ENCODE data around the gene XBP1.

The XBP1 gene

GRCh38 chr22:28774378-28774777, 26.0 kb downstream of the XBP1 start:
- DNase-seq: no peak
- no peak overlapping the region for H3K23ac ChIP-seq (ENCODE audit: low read length in 2 of 2)
- H2AK5ac ChIP-seq (ENCODE audit: low read length, severe bottlenecking): peak overlapping the region; percentile 10
- H2BK5ac ChIP-seq (ENCODE audit: low read depth, low read length, poor library complexity, severe bottlenecking): no peak overlapping the region
- no peak overlapping the region for H3K4me2 ChIP-seq (ENCODE audit: low read length, poor library complexity, severe bottlenecking)
- peaks cover 6% of the 10 kb centered on the region for H3K4me1 ChIP-seq (ENCODE audit: control insufficient read depth, insufficient read depth, low read depth, low read length)
- no peak overlapping the region for H3K18ac ChIP-seq (ENCODE audit: low read depth in 1 of 2, low read length in 2 of 2)
- H2BK12ac ChIP-seq (ENCODE audit: low read length in 2 of 2): no peak overlapping the region
- no peaks in the 10 kb centered on the region for H3K27me3 ChIP-seq (ENCODE audit: control insufficient read depth in 1 of 2, insufficient read depth in 1 of 2, low read length in 2 of 2)
- H3K36me3 ChIP-seq (ENCODE audit: control insufficient read depth in 1 of 2, insufficient read depth in 2 of 2, low read depth in 1 of 2, low read length in 2 of 2): peaks cover 23 to 37% of the 10 kb centered on the region in 2 experiments
- peak overlapping the region; percentile 98 for H3K9ac ChIP-seq (ENCODE audit: low read length)
- H4K91ac ChIP-seq (ENCODE audit: low read length): no peak overlapping the region
- H2BK15ac ChIP-seq (ENCODE audit: low read depth, poor library complexity, severe bottlenecking): no peak overlapping the region
- 100% methylated on average over 1 of the region's 1 CpG for WGBS
- peaks cover 11% of the 10 kb centered on the region for H3K79me1 ChIP-seq (replicated peaks; ENCODE audit: low read length, poor library complexity, severe bottlenecking)
- no peak overlapping the region for H3K4ac ChIP-seq (ENCODE audit: low read depth in 1 of 2, low read length in 2 of 2)
- no peak overlapping the region for H4K8ac ChIP-seq (ENCODE audit: low read length)
- H3K27ac ChIP-seq (ENCODE audit: low read length, poor library complexity, severe bottlenecking): no peak overlapping the region
- H3K9me3 ChIP-seq (ENCODE audit: control insufficient read depth, low read length): no peaks in the 10 kb centered on the region
- peak overlapping the region in 1 of 2 experiments; percentile 95 for H3K4me3 ChIP-seq (ENCODE audit: insufficient read depth in 1 of 2, low read depth in 1 of 2, low read length in 2 of 2)
- H2AFZ ChIP-seq (ENCODE audit: low read depth, low read length): no peak overlapping the region
- no peak overlapping the region for H2BK120ac ChIP-seq (ENCODE audit: low read depth, low read length)
- no peak overlapping the region for H3K14ac ChIP-seq (ENCODE audit: low read length in 2 of 2)

GRCh38 chr22:28773461-28773867, 26.9 kb downstream of the XBP1 start:
- Histone ChIP-seq H3K4ac (ENCODE audit: low read depth in 1 of 2, low read length in 2 of 2) (no peak overlapping the region), H2AK5ac (ENCODE audit: low read length, severe bottlenecking) (no peak overlapping the region), H3K4me1 (ENCODE audit: control insufficient read depth, insufficient read depth, low read depth, low read length) (peaks cover 6% of the 10 kb centered on the region), H2AFZ (ENCODE audit: low read depth, low read length) (no peak overlapping the region), H2BK15ac (ENCODE audit: low read depth, poor library complexity, severe bottlenecking) (no peak overlapping the region), H3K36me3 (ENCODE audit: control insufficient read depth in 1 of 2, insufficient read depth in 2 of 2, low read depth in 1 of 2, low read length in 2 of 2) (peaks cover 23 to 37% of the 10 kb centered on the region in 2 experiments), H2BK120ac (ENCODE audit: low read depth, low read length) (no peak overlapping the region), H3K4me2 (ENCODE audit: low read length, poor library complexity, severe bottlenecking) (peak overlapping the region; percentile 81), H2BK5ac (ENCODE audit: low read depth, low read length, poor library complexity, severe bottlenecking) (no peak overlapping the region), H3K79me1 (replicated peaks; ENCODE audit: low read length, poor library complexity, severe bottlenecking) (peaks cover 11% of the 10 kb centered on the region), H2BK12ac (ENCODE audit: low read length in 2 of 2) (no peak overlapping the region), H3K14ac (ENCODE audit: low read length in 2 of 2) (peak overlapping the region in 1 of 2 experiments; percentile 65), H3K27ac (ENCODE audit: low read length, poor library complexity, severe bottlenecking) (peak overlapping the region; percentile 97), H3K18ac (ENCODE audit: low read depth in 1 of 2, low read length in 2 of 2) (peak overlapping the region; percentile 57 to 70), H3K9ac (ENCODE audit: low read length) (peak overlapping the region; percentile 98), H4K8ac (ENCODE audit: low read length) (no peak overlapping the region), H3K23ac (ENCODE audit: low read length in 2 of 2) (no peak overlapping the region), H3K27me3 (ENCODE audit: control insufficient read depth in 1 of 2, insufficient read depth in 1 of 2, low read length in 2 of 2) (no peaks in the 10 kb centered on the region), H3K4me3 (ENCODE audit: insufficient read depth in 1 of 2, low read depth in 1 of 2, low read length in 2 of 2) (peak overlapping the region; percentile 90 to 95), H3K9me3 (ENCODE audit: control insufficient read depth, low read length) (no peaks in the 10 kb centered on the region), H4K91ac (ENCODE audit: low read length) (no peak overlapping the region)
- DNase-seq: peak; percentile 84
- under 1% methylated on average over 10 of the region's 10 CpGs for WGBS

- Histone ChIP-seq H3K9me3 (ENCODE audit: control insufficient read depth, low read length) (no peaks in the 10 kb centered on the region), H3K27ac (ENCODE audit: low read length, poor library complexity, severe bottlenecking) (peak within 1 kb of the TSS; percentile 97), H3K27me3 (ENCODE audit: control insufficient read depth in 1 of 2, insufficient read depth in 1 of 2, low read length in 2 of 2) (no peaks in the 10 kb centered on the region), H2BK120ac (ENCODE audit: low read depth, low read length) (peak within 1 kb of the TSS; percentile 79), H2BK15ac (ENCODE audit: low read depth, poor library complexity, severe bottlenecking) (peak within 1 kb of the TSS; percentile 23), H3K14ac (ENCODE audit: low read length in 2 of 2) (peak within 1 kb of the TSS; percentile 57 to 93), H3K36me3 (ENCODE audit: control insufficient read depth in 1 of 2, insufficient read depth in 2 of 2, low read depth in 1 of 2, low read length in 2 of 2) (peaks cover 21 to 34% of the 10 kb centered on the region in 2 experiments), H3K4me3 (ENCODE audit: insufficient read depth in 1 of 2, low read depth in 1 of 2, low read length in 2 of 2) (peak within 1 kb of the TSS; percentile 90 to 95), H4K91ac (ENCODE audit: low read length) (peak within 1 kb of the TSS; percentile 90), H2AFZ (ENCODE audit: low read depth, low read length) (peak within 1 kb of the TSS; percentile 76), H3K9ac (ENCODE audit: low read length) (peak within 1 kb of the TSS; percentile 98), H2AK5ac (ENCODE audit: low read length, severe bottlenecking) (no peak within 1 kb of the TSS), H2BK12ac (ENCODE audit: low read length in 2 of 2) (peak within 1 kb of the TSS in 1 of 2 experiments; percentile 42), H2BK5ac (ENCODE audit: low read depth, low read length, poor library complexity, severe bottlenecking) (peak within 1 kb of the TSS; percentile 89), H3K23ac (ENCODE audit: low read length in 2 of 2) (no peak within 1 kb of the TSS), H3K4me2 (ENCODE audit: low read length, poor library complexity, severe bottlenecking) (peak within 1 kb of the TSS; percentile 81), H4K8ac (ENCODE audit: low read length) (peak within 1 kb of the TSS; percentile 95), H3K79me1 (replicated peaks; ENCODE audit: low read length, poor library complexity, severe bottlenecking) (peaks cover 6% of the 10 kb centered on the region), H3K18ac (ENCODE audit: low read depth in 1 of 2, low read length in 2 of 2) (peak within 1 kb of the TSS; percentile 91 to 93), H3K4ac (ENCODE audit: low read depth in 1 of 2, low read length in 2 of 2) (peak within 1 kb of the TSS; percentile 64 to 91), H3K4me1 (ENCODE audit: control insufficient read depth, insufficient read depth, low read depth, low read length) (peaks cover 4% of the 10 kb centered on the region)
- WGBS: under 1% methylated on average over 63 of the region's 92 CpGs
- DNase-seq: peak; percentile 95
Observed at GRCh38 chr22:28772633-28773460, 27.5 kb downstream of the XBP1 start, which contains the start of gene CCDC117. Gene CCDC117, plus strand, starts transcription at chr22:28772695. Its CDS starts 155 bp downstream, at chr22:28772850.

- no peak overlapping the region for H2BK15ac ChIP-seq (ENCODE audit: low read depth, poor library complexity, severe bottlenecking)
- H4K8ac ChIP-seq (ENCODE audit: low read length): peak overlapping the region; percentile 49
- no peak overlapping the region for H2BK120ac ChIP-seq (ENCODE audit: low read depth, low read length)
- no peak overlapping the region for H3K9ac ChIP-seq (ENCODE audit: low read length)
- H3K23ac ChIP-seq (ENCODE audit: low read length in 2 of 2): no peak overlapping the region
- H3K4me3 ChIP-seq (ENCODE audit: insufficient read depth in 1 of 2, low read depth in 1 of 2, low read length in 2 of 2): no peak overlapping the region
- no peak overlapping the region for H2BK5ac ChIP-seq (ENCODE audit: low read depth, low read length, poor library complexity, severe bottlenecking)
- no peak overlapping the region for H4K91ac ChIP-seq (ENCODE audit: low read length)
- peaks cover 2% of the 10 kb centered on the region for H3K79me1 ChIP-seq (replicated peaks; ENCODE audit: low read length, poor library complexity, severe bottlenecking)
- no peak overlapping the region for H3K18ac ChIP-seq (ENCODE audit: low read depth in 1 of 2, low read length in 2 of 2)
- no peaks in the 10 kb centered on the region for H3K27me3 ChIP-seq (ENCODE audit: control insufficient read depth in 1 of 2, insufficient read depth in 1 of 2, low read length in 2 of 2)
- H3K4me2 ChIP-seq (ENCODE audit: low read length, poor library complexity, severe bottlenecking): no peak overlapping the region
- no peak overlapping the region for H3K14ac ChIP-seq (ENCODE audit: low read length in 2 of 2)
- no peak overlapping the region for H3K4ac ChIP-seq (ENCODE audit: low read depth in 1 of 2, low read length in 2 of 2)
- H3K9me3 ChIP-seq (ENCODE audit: control insufficient read depth, low read length): no peaks in the 10 kb centered on the region
- no peak overlapping the region for H2BK12ac ChIP-seq (ENCODE audit: low read length in 2 of 2)
- H3K36me3 ChIP-seq (ENCODE audit: control insufficient read depth in 1 of 2, insufficient read depth in 2 of 2, low read depth in 1 of 2, low read length in 2 of 2): peaks cover 8 to 20% of the 10 kb centered on the region in 2 experiments
- WGBS: 81% methylated on average over 2 of the region's 5 CpGs
- no peak overlapping the region for H2AFZ ChIP-seq (ENCODE audit: low read depth, low read length)
- no peak for DNase-seq
- peaks cover 4% of the 10 kb centered on the region for H3K4me1 ChIP-seq (ENCODE audit: control insufficient read depth, insufficient read depth, low read depth, low read length)
- H3K27ac ChIP-seq (ENCODE audit: low read length, poor library complexity, severe bottlenecking): no peak overlapping the region
- H2AK5ac ChIP-seq (ENCODE audit: low read length, severe bottlenecking): no peak overlapping the region
Observed at GRCh38 chr22:28771195-28771791, 29.1 kb downstream of the XBP1 start.
